ENCODE measurements around the gene RAVER2.
"Not testable (repeated sequence)": the region's sequence is repeated elsewhere in the genome, so short reads cannot be mapped to it uniquely, and the experiment has no call there.

Gene RAVER2

GRCh38 chr1:64748706-64749105 is 3.8 kb downstream of the RAVER2 start:
- DNase-seq (ENCODE audit: low spot score), result no peak

GRCh38 chr1:64750092-64750491 is 5.2 kb downstream of the RAVER2 start:
- no peak for DNase-seq (ENCODE audit: low spot score)

- DNase-seq (ENCODE audit: low spot score), result no peak
Measured at GRCh38 chr1:64750875-64751274, 6.0 kb downstream of the RAVER2 start.

- no peak for DNase-seq (ENCODE audit: low spot score)
Measured at GRCh38 chr1:64754173-64754572, 9.3 kb downstream of the RAVER2 start.

- DNase-seq (ENCODE audit: low spot score), result no peak
Measured at GRCh38 chr1:64755361-64755760, 10.5 kb downstream of the RAVER2 start.

GRCh38 chr1:64756770-64757169 is 11.9 kb downstream of the RAVER2 start:
- DNase-seq (ENCODE audit: low spot score), result no peak

- DNase-seq (ENCODE audit: low spot score), result no peak
Measured at GRCh38 chr1:64757213-64757612, 12.3 kb downstream of the RAVER2 start.

- no peak for DNase-seq (ENCODE audit: low spot score)
Measured at GRCh38 chr1:64758233-64758632, 13.4 kb downstream of the RAVER2 start.

- DNase-seq (ENCODE audit: low spot score), result no peak
Measured at GRCh38 chr1:64759968-64760367, 15.1 kb downstream of the RAVER2 start.

GRCh38 chr1:64765012-64765411 is 20.1 kb downstream of the RAVER2 start:
- DNase-seq (ENCODE audit: low spot score), result no peak

GRCh38 chr1:64765826-64766225 is 21.0 kb downstream of the RAVER2 start:
- no peak for DNase-seq (ENCODE audit: low spot score)

- no peak for DNase-seq (ENCODE audit: low spot score)
Measured at GRCh38 chr1:64766429-64766828, 21.6 kb downstream of the RAVER2 start.

GRCh38 chr1:64769482-64769881 is 24.6 kb downstream of the RAVER2 start:
- DNase-seq (ENCODE audit: low spot score), result no peak

GRCh38 chr1:64769971-64770370 is 25.1 kb downstream of the RAVER2 start:
- DNase-seq (ENCODE audit: low spot score), result no peak

GRCh38 chr1:64773306-64773705 is 28.4 kb downstream of the RAVER2 start:
- not testable (repeated sequence) for DNase-seq (ENCODE audit: low spot score)

GRCh38 chr1:64775113-64775512 is 30.2 kb downstream of the RAVER2 start:
- DNase-seq (ENCODE audit: low spot score), result no peak

- not testable (repeated sequence) for DNase-seq (ENCODE audit: low spot score)
Measured at GRCh38 chr1:64782044-64782443, 37.2 kb downstream of the RAVER2 start.

- not testable (repeated sequence) for DNase-seq (ENCODE audit: low spot score)
Measured at GRCh38 chr1:64782848-64783247, 38.0 kb downstream of the RAVER2 start.

- DNase-seq (ENCODE audit: low spot score), result no peak
Measured at GRCh38 chr1:64790832-64791487, 46.1 kb downstream of the RAVER2 start.

- no peak for DNase-seq (ENCODE audit: low spot score)
Measured at GRCh38 chr1:64798872-64799271, 54.0 kb downstream of the RAVER2 start.

GRCh38 chr1:64801851-64802523 is 57.1 kb downstream of the RAVER2 start:
- no peak for DNase-seq (ENCODE audit: low spot score)

- no peak for DNase-seq (ENCODE audit: low spot score)
Measured at GRCh38 chr1:64809309-64809708, 64.4 kb downstream of the RAVER2 start.

GRCh38 chr1:64810001-64810400 is 65.1 kb downstream of the RAVER2 start:
- DNase-seq (ENCODE audit: low spot score), result no peak

GRCh38 chr1:64811131-64811530 is 66.3 kb downstream of the RAVER2 start:
- DNase-seq (ENCODE audit: low spot score), result no peak
